Right hindlimb (tissue), 1 donor: Measurements from ENCODE around the gene C5orf46.

Experiments
- DNase-seq: peaks from one replicate; pipeline ENCODE4 v3.0.0-alpha.2; 2018

The C5orf46 gene

GRCh38 chr5:147857302-147858129, 48.8 kb downstream of the C5orf46 start:
- DNase-seq, result peak; percentile 65

- no peak for DNase-seq
Observed at GRCh38 chr5:147856801-147857200, 49.5 kb downstream of the C5orf46 start.

- no peak for DNase-seq
Observed at GRCh38 chr5:147855774-147856069, 50.6 kb downstream of the C5orf46 start.

GRCh38 chr5:147854894-147855773, 51.2 kb downstream of the C5orf46 start:
- DNase-seq, result no peak

- no peak for DNase-seq
Observed at GRCh38 chr5:147854331-147854730, 52.0 kb downstream of the C5orf46 start.

- DNase-seq, result no peak
Observed at GRCh38 chr5:147853372-147853987, 52.9 kb downstream of the C5orf46 start.

GRCh38 chr5:147852365-147852764, 54.0 kb downstream of the C5orf46 start:
- no peak for DNase-seq

- DNase-seq, result no peak
Observed at GRCh38 chr5:147851578-147851977, 54.8 kb downstream of the C5orf46 start.

GRCh38 chr5:147849226-147849625, 57.1 kb downstream of the C5orf46 start:
- DNase-seq, result no peak

GRCh38 chr5:147845618-147846017, 60.7 kb downstream of the C5orf46 start:
- DNase-seq, result no peak

GRCh38 chr5:147844846-147845245, 61.5 kb downstream of the C5orf46 start:
- no peak for DNase-seq

- DNase-seq, result no peak
Observed at GRCh38 chr5:147842869-147843268, 63.5 kb downstream of the C5orf46 start.
